CD14-positive monocyte (primary cell): ENCODE measurements around the gene ZXDC. TPM values are rescaled to one million over a fixed set of nuclear protein-coding genes. Genes with fewer than 3 reads are reported as not detected.

ENCODE experiments used
- DNase-seq, 3 donors: peaks; one replicate each; pipeline ENCODE4 v3.0.0-alpha.2; 2011 to 2022
- H2AFZ ChIP-seq: 2 replicates; pipeline ENCODE4 v1.6.0; 2012; ENCODE audit warnings: mild to moderate bottlenecking, low read depth, low read length, inconsistent platforms; ENCODE audit not compliant: insufficient read depth, poor library complexity, severe bottlenecking
- H3K27ac ChIP-seq, 2 donors: 1 replicate in 1 of 2; 2 replicates in 1 of 2; pipeline ENCODE4 v1.5.1; 2012 to 2013; ENCODE audit warnings: low read length in 2 of 2, control low read depth in 1 of 2, inconsistent platforms in 1 of 2, low read depth in 1 of 2, mild to moderate bottlenecking in 1 of 2
- H3K27me3 ChIP-seq, 2 donors: one replicate each; pipeline versions ENCODE4 v1.6.0 to v1.6.1; 2011 to 2013; ENCODE audit warnings: low read length in 2 of 2; ENCODE audit not compliant: control insufficient read depth in 2 of 2, insufficient read depth in 2 of 2
- H3K36me3 ChIP-seq, 2 donors: replicated peaks in 1 of 2; 1 replicate in 1 of 2; 2 replicates in 1 of 2; pipeline versions ENCODE4 v1.5.1 to v1.6.1; 2012 to 2013; ENCODE audit warnings: low read length in 2 of 2, control low read depth in 1 of 2, inconsistent platforms in 1 of 2, mild to moderate bottlenecking in 1 of 2; ENCODE audit not compliant: insufficient read depth in 2 of 2, control insufficient read depth in 1 of 2
- H3K4me1 ChIP-seq, 2 donors: 1 replicate in 1 of 2; 2 replicates in 1 of 2; pipeline versions ENCODE4 v1.5.1 to v1.6.1; 2012 to 2013; ENCODE audit warnings: low read length in 2 of 2, control low read depth in 1 of 2, inconsistent platforms in 1 of 2, mild to moderate bottlenecking in 1 of 2, moderate library complexity in 1 of 2; ENCODE audit not compliant: insufficient read depth in 2 of 2, control insufficient read depth in 1 of 2
- H3K4me2 ChIP-seq: replicated peaks from 2 replicates; pipeline ENCODE3; 2012; ENCODE audit warnings: low read length, moderate library complexity, mild to moderate bottlenecking; ENCODE audit not compliant: poor library complexity, severe bottlenecking; ENCODE audit errors: extremely low read depth
- H3K4me3 ChIP-seq, 3 experiments: fragments of 200-600 bp in 1 of 3; sonication (generic) in 1 of 3; replicated peaks in 1 of 3; 1 replicate in 2 of 3; 2 replicates in 1 of 3; pipeline ENCODE4 v1.5.1; 2011 to 2013; ENCODE audit warnings: low read length in 3 of 3, mild to moderate bottlenecking in 3 of 3, control low read depth in 2 of 3, low read depth in 2 of 3, inconsistent platforms in 1 of 3, moderate library complexity in 1 of 3
- H3K79me2 ChIP-seq: 2 replicates; pipeline ENCODE4 v1.6.0; 2012; ENCODE audit warnings: mild to moderate bottlenecking, control low read depth, inconsistent platforms, low read length, moderate library complexity; ENCODE audit not compliant: insufficient read depth
- H3K9ac ChIP-seq: 2 replicates; pipeline ENCODE4 v1.6.0; 2017; ENCODE audit warnings: low read length, mild to moderate bottlenecking; ENCODE audit not compliant: insufficient read depth, poor library complexity, severe bottlenecking
- H3K9me3 ChIP-seq, 2 donors: replicated peaks in 1 of 2; 1 replicate in 1 of 2; 2 replicates in 1 of 2; pipeline versions ENCODE4 v1.5.1 to v1.6.1; 2012 to 2013; ENCODE audit warnings: low read length in 2 of 2, control low read depth in 1 of 2; ENCODE audit not compliant: control insufficient read depth in 1 of 2, insufficient read depth in 1 of 2
- H4K20me1 ChIP-seq: 2 replicates; pipeline ENCODE4 v1.6.0; 2012; ENCODE audit warnings: mild to moderate bottlenecking, low read length, control low read depth, moderate library complexity; ENCODE audit not compliant: insufficient read depth
- H3K27ac Mint-ChIP-seq, 7 donors: one replicate each; pipeline ENCODE4 v1.8.0; 2020; ENCODE audit warnings: mild to moderate bottlenecking in 7 of 7, mixed read lengths in 7 of 7, moderate library complexity in 6 of 7, inconsistent platforms in 2 of 7
- H3K27me3 Mint-ChIP-seq, 3 donors: one replicate each; pipeline ENCODE4 v1.8.0; 2021 to 2022; ENCODE audit warnings: low read depth in 3 of 3, mild to moderate bottlenecking in 3 of 3, mixed read lengths in 3 of 3, moderate library complexity in 3 of 3, inconsistent platforms in 1 of 3
- H3K36me3 Mint-ChIP-seq, 2 donors: one replicate each; pipeline ENCODE4 v1.8.0; 2020; ENCODE audit warnings: mixed read lengths in 2 of 2, inconsistent platforms in 1 of 2, mild to moderate bottlenecking in 1 of 2
- H3K4me1 Mint-ChIP-seq: one replicate; pipeline ENCODE4 v1.8.0; 2020; ENCODE audit warnings: mild to moderate bottlenecking, mixed read lengths
- H3K4me3 Mint-ChIP-seq, 2 donors: one replicate each; pipeline ENCODE4 v1.8.0; 2020; ENCODE audit warnings: mild to moderate bottlenecking in 2 of 2, mixed read lengths in 2 of 2, moderate library complexity in 1 of 2
- H3K9me3 Mint-ChIP-seq, 7 donors: one replicate each; pipeline ENCODE4 v1.8.0; 2020 to 2022; ENCODE audit warnings: mixed read lengths in 7 of 7, mild to moderate bottlenecking in 6 of 7, moderate library complexity in 6 of 7, inconsistent platforms in 2 of 7
- WGBS: methylation state at CpG from one replicate; pipeline ENCODE4 v1.1.5; 2013; ENCODE audit warnings: missing lambda C conversion rate; ENCODE audit not compliant: insufficient coverage; 5-methylcytosine and 5-hydroxymethylcytosine counted together
- intact Hi-C, 2 donors: fragments of 100-400 bp; cut with micrococcal nuclease; formaldehyde crosslinking; loops; one replicate each; pipeline versions ENCODE4 v1.15.0 to v1.15.1; 2023
- polyA plus RNA-seq, 3 donors: library from polyadenylated mRNA; depleted of rRNA in 1 of 3; unstranded in 2 of 3; stranded (reverse) in 1 of 3; fragments of 300-500 nt in 2 of 3; fragments of >200 nt in 1 of 3; fragmentation: Illumina TruSeq in 2 of 3; gene quantifications; 1 replicate in 2 of 3; 2 replicates in 1 of 3; pipeline ENCODE4 v1.2.3, GENCODE V29; 2012 to 2021
- TF ChIP-seq, protein P1 (sequence below): fragments of 200-600 bp; IDR thresholded peaks from one replicate; pipeline ENCODE4 v1.8.0; 2022; ENCODE audit warnings: antibody characterized with exemption, mild to moderate bottlenecking

The ZXDC gene
- polyA plus RNA-seq, 3 donors: 6.3 to 44.8 (median 9.7) TPM

DNA sequence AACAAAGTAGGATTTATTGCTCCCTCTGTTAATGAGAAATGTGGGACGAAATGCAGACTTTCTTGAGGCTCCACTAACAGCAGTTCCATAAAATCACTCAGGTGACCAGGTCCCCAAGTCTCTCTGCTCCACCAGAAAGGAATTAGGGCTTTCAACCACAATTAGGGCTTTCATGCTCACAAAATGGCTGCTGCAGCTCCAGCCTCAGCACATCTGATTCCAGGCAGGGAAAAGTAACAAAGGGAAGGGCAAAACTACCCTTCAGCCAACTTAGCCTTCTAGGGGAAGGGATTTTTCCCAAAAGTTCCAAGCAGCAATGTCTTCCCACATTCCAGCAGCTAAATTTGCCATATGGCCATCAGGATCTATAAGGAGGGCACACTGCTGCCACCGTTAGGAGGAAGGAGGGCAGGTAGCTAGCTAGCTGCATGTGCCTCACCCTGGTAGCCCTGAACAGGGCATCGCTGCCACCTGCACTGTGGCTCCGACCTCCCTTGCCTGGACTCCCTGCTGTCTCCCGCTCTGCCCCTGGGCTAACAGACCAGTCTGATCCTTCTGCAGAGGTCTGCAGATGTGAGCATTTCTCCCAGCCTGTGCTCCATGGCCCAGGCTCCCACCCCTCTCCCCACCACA, 68.2 kb downstream of the ZXDC start:
- Mint-ChIP-seq H3K27ac (no peak overlapping the region), H3K4me3 (no peak overlapping the region), H3K4me1 (no peaks in the 10 kb centered on the region), H3K27me3 (peaks cover 19 to 35% (median 25%) of the 10 kb centered on the region in 3 donors), H3K9me3 (peaks cover 0 to 3% (median 2%) of the 10 kb centered on the region in 7 donors), H3K36me3 (no peaks in the 10 kb centered on the region)
- no peak for DNase-seq
- Histone ChIP-seq H3K9me3 (no peaks in the 10 kb centered on the region), H4K20me1 (no peaks in the 10 kb centered on the region), H3K4me1 (no peaks in the 10 kb centered on the region), H3K79me2 (no peaks in the 10 kb centered on the region), H2AFZ (no peak overlapping the region), H3K27me3 (peaks cover 0 to 7% of the 10 kb centered on the region in 2 donors), H3K9ac (no peak overlapping the region), H3K4me3 (no peak overlapping the region), H3K27ac (no peak overlapping the region), H3K4me2 (no peak overlapping the region), H3K36me3 (no peaks in the 10 kb centered on the region)
- intact Hi-C loops: no loop called here
- TF ChIP-seq, protein P1, sequence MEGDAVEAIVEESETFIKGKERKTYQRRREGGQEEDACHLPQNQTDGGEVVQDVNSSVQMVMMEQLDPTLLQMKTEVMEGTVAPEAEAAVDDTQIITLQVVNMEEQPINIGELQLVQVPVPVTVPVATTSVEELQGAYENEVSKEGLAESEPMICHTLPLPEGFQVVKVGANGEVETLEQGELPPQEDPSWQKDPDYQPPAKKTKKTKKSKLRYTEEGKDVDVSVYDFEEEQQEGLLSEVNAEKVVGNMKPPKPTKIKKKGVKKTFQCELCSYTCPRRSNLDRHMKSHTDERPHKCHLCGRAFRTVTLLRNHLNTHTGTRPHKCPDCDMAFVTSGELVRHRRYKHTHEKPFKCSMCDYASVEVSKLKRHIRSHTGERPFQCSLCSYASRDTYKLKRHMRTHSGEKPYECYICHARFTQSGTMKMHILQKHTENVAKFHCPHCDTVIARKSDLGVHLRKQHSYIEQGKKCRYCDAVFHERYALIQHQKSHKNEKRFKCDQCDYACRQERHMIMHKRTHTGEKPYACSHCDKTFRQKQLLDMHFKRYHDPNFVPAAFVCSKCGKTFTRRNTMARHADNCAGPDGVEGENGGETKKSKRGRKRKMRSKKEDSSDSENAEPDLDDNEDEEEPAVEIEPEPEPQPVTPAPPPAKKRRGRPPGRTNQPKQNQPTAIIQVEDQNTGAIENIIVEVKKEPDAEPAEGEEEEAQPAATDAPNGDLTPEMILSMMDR: no peak
- WGBS: 96% methylated on average over 3 of the region's 5 CpGs

DNA sequence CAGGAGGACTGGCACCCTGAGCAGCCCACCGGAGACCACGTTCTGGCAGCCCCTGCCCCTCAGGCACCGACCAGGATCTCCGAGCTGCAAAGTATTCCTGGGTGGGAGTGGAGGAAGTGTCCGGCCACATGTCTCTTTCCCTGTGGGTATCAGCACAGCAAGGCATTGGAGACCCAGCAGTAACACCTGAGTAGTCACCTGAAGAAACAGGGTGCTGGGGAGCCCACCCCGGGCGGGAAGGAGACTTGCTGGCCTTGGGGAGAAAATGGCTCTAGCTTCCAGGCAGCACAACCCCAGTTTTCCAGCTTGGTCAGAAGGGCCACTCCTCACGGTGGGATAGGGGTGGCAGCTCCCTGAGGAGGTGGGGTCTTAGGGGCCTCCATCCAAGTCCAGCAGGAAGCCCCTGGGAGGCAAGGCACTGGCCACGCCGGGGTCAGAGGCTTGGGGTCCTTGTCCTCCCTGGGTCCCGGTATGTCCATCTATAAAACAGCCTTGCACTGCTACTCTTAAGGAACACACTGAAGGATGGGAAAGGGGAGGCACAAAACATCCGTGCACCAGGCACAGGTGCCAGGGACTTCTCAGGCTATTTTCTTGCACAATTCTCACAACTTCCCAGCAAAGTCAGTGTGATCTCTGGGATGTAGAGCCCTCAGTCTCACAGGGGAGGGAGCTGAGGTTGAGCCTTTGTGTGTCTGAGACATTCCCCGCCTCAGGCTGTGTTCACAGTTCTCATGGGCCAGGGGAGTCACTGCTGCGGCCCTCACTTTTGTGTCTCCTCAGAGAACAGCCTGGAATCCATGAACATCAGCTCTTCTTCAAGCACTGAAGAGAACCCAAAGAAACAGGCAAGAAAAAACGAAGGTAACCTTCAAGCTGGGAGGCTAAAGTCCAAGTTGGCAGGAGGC, 69.0 kb downstream of the ZXDC start:
- TF ChIP-seq, protein P1: no peak

More for the DNA sequence above, 69.0 kb downstream of the ZXDC start:
- DNase-seq: no peak
- H3K27me3 Mint-ChIP-seq: peaks cover 16 to 32% (median 23%) of the 10 kb centered on the region in 3 donors
- H3K4me3 Mint-ChIP-seq: no peak overlapping the region
- no peaks in the 10 kb centered on the region for H3K36me3 ChIP-seq
- no peak overlapping the region for H3K4me2 ChIP-seq
- no peaks in the 10 kb centered on the region for H3K4me1 Mint-ChIP-seq
- intact Hi-C loops: no loop called here
- H3K79me2 ChIP-seq: no peaks in the 10 kb centered on the region
- no peaks in the 10 kb centered on the region for H3K4me1 ChIP-seq
- H3K27ac ChIP-seq: no peak overlapping the region
- no peak overlapping the region for H3K9ac ChIP-seq
- no peaks in the 10 kb centered on the region for H3K36me3 Mint-ChIP-seq
- H4K20me1 ChIP-seq: no peaks in the 10 kb centered on the region
- peaks cover 0 to 3% (median 2%) of the 10 kb centered on the region in 7 donors for H3K9me3 Mint-ChIP-seq
- peak overlapping the region in 1 of 7 donors; percentile 21 for H3K27ac Mint-ChIP-seq
- H3K4me3 ChIP-seq: no peak overlapping the region
- peaks cover 0 to 7% of the 10 kb centered on the region in 2 donors for H3K27me3 ChIP-seq
- 97% methylated on average over 6 of the region's 15 CpGs for WGBS
- H2AFZ ChIP-seq: no peak overlapping the region
- no peaks in the 10 kb centered on the region for H3K9me3 ChIP-seq
